Femur (tissue), 1 donor: ENCODE data around the gene HNRNPL.
A peak's percentile ranks its signal among the peaks of the same experiment; 100 is the strongest.
"Not testable (repeated sequence)": the region's sequence is repeated elsewhere in the genome, so short reads cannot be mapped to it uniquely, and the experiment has no call there.

Experiments used
- DNase-seq: peaks from one replicate; pipeline ENCODE4 v3.0.0-alpha.2; 2017

The HNRNPL gene

DNA sequence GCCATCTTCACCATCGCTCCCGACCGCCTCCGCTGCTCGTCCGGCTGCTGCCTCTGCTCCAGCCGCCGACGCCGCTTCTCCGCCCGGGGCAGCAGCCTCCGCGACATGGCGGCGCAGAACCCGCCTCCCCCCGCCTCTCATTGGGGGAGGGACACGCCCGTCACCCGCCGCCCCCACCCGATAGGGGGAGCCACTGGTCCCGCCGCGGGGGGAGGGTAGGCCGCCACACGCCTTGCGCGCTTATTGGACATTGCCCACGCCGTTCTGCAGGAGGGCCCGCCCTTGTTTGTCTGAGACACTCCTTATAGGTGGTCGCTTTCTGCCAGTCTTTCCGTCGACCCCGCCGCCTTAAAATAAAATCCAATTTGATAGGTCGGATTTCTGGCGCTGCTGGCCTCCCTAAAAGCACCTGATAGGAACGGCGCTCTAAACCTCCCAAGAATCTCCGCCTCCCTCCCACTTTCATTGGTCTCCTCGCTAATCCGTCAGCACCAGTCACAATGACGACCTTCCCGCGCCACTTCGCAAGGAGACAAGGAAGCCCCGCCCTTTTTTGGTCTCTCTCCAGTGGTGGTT, at the start of gene HNRNPL:
TSS of gene HNRNPL (minus strand) at position 127 of the 576 bp plus-strand sequence. CDS start at position 107, 20 bp downstream.
- DNase-seq: no peak

DNA sequence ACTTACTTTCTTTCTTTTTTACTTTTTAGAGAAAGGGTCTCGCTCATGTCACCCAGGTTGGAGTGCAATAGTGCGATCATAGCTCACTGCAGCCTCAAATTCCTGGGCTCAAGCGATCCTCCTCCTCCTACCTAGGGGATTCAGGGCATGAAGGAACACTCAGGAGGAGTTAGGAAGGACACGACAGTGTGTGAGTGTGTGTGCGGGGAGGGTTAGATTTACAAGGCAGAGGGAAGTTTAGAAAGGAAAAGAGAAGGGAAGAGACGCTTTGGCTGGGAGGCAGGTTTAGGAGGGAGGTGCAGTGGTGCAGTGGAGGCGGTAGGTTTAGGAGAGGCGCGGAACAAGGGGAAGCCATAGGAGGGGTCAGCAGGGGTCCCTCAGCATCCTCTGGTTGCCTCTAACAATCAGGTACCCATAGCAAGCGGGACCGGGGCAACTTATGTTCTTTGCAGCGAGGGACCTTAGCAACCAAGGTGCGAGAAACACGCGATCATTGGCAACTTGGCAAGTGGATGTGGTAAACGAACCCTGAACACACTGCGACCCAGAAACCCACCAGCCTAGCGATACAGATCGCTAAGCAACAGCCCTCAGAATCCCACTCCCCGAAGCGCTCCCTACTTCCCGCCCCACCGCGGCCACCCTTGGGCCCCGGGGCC, 49.1 kb upstream of the HNRNPL start:
- DNase-seq: no peak

DNA sequence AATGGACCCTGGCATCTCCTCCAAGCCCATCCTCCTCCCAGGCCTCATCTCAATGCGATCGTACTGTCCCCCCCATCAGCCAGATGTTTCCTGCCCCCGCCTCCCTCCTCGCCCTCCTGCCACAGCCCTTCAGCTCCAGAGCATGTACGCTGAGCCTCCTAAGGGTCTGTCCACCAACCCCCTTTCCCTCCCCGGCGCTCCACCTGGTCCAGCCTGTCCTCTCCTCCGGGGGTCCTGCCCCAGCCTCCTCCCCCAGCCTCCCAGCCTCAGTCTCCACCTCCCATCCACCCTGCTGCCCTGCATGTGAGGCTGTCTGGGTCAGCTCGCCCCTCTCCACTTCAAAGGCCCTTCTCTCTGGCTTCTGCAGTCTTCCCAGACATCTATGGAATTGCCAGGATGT, 45.2 kb upstream of the HNRNPL start:
- DNase-seq: peak; percentile 15

DNA sequence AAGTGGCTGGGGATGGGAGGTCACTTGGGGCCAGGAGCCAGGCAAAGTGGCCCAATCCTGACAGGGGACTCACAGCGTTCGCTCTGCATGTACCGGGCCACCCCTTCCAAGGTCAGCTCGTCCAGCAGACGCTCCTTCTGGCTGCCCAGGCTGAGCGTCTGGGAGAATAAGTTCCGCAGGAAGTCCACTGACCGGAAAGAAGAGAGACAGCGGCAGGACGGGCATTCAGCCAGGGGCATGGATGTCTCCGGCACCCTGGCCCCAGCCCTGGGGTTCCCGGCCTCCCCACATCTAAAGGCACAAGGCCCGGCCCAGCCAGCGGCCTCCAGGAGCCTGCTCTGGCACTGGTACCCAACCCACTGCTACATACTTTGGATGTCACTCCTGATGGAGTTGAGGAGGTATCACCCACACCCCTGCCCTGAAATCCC, 43.6 kb upstream of the HNRNPL start:
- DNase-seq: no peak

DNA sequence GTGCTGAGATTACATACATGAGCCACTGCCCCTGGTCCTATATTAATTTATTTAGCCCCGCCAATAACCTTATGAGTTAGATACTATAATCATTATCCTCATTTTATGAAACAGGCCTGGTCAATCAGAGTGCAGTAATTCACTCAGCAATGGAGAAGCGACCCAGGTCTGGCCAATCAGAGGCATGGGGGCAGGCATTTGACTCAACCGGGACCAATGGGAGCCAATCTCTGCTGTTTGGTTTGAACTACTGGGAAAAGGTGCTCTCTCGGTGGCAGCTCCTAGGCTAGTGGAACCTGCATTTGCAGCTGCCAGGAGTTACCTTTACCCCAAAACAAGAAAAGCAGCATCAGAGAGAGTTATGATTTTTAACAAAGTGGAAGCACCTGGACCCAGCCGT, 43.1 kb upstream of the HNRNPL start:
- no peak for DNase-seq

DNA sequence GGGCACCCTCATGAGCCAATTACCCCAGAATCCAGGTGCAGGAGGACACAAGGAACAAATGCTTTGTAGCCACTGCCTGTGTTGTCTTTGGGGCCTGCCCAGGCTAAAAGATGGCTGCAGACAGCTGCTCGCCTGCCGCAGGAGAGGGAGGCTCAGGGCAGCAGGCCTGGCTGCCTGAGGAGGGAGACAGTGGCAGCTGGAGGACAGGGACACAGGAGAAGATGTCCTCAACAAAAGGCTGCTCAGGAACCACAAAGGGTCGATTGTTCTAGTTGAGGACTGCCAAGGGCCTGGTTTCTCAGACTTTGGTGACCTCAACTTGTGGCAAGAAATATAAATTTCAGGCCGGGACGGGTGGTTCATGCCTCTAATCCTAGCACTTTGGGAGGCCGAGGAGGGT, 42.0 kb upstream of the HNRNPL start:
- no peak for DNase-seq

DNA sequence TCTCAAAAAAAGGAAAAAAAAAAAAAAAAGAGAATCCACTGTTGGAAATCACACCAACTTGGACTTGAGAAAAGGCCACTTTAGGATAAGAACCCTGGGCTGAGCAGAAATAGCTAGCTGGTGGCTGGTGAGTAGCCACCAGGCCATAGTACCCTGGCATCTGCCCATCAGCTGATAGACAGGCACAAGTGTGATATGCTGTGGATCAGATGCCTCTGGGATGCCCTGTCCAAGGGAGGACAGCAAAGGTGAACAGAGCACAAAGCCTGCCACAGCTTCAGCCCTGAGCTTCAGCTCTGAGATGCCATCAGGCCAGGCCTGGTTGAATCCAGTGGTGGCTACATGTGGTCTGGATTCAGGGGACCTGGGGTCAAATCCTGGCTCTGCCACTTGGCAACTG, 40.9 kb upstream of the HNRNPL start:
- no peak for DNase-seq

DNA sequence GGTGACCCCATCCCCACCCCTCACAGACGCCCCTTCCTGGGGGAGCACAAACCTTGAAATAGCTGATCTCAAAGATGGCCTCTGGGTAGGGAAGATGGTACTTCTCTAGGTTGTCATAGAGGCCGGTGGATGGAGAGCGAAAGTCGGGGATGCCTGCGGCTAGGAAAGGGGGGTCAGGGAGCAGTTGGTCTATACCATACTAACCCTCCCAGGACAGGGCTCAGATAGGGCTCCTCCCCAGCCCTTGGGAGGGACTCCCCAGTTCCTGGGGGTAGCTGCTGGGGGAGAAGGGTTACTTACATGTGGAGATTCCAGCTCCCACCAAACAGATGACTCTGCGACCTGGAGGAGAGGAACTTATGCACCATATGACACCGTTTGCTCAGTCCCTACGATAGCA, 40.0 kb upstream of the HNRNPL start:
- no peak for DNase-seq

DNA sequence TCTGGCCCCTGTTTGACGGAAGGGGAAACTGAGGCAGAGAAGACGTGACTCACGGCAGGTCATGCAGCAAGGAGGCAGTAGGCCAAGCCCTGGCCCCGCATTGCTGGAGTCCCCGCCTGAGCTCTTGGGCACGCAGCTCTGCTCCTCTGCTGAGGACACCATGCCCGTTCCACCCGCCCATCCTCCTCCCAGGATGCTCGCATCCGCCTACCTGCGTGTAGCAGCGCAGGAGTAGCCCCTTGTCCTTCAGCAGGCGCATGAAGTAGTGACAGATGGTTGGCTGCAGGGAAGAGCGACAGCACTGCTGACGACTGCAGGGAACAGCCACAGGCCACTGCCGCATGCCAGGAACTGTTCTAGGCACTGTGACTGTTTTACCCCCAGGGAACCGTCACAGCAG, 39.1 kb upstream of the HNRNPL start:
- no peak for DNase-seq

DNA sequence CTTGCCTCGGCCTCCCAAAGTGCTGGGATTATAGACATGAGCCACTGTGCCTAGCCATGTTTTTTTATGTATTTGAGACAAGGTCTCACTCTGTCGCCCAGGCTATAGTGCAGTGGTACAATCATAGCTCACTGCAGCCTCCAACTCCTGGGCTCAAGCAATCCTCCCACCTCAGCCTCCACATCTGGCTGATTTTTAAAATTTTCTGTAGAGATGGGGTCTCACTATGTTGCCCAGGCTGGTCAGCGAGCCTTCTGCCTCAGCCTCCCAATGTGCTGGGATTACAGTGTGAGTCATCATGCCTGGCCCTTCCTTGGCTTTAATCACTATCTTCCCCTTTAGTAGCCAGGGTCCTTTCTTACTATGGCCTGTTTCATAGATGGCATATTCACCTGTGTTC, 34.9 kb upstream of the HNRNPL start:
- not testable (repeated sequence) for DNase-seq

DNA sequence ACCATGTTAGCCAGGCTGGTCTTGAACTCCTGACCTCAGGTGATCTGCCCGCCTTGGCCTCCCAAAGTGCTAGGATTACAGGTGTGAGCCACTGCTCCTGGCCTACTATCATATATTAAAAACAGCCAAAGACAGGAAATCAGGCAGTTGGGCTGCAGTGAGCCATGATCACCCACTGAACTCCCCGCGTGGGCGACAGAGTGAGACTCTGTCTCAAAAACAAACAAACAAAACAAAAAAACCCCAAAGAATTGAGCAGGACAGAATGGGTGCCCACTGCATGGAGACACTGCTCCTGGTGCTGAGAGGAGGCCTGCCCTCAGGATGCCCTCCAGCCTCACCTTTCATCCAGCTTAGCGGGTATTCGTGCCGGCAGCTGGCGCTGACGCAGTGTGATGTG, 33.5 kb upstream of the HNRNPL start:
- no peak for DNase-seq

DNA sequence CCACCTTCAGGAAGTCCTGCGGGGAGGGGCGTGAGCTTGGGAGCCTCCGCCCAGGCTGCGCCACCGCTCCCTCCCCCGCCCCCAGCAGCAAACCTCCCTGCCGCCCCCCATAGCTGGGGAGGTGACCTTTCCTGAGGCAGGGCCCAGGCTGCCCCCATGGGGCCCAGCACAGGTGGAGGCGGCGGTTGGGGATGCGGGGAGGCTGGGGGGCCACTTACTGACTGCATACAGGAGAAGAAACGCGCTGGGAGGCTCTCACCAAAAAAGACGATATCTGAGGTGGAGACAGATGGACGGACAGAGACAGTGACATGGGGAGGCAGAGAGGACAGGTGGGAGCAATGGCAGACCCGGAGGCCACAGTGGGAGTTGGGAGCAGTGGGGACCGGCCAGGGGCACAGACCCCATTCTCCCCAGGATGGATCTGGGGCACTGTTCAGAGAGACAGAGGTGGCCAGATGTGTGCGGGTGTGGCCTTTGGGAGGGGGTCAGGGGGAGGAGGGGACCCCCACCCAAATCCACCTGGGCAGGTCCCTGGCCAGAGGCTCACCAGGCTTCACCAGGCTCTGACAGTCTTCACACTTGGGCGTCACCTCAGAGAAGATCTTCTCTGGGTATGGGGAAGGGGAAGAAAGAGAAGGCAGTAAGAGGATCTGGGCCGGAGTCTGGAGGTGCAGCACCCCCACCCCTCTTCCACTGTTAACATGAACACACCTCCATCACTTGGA, 31.3 kb upstream of the HNRNPL start:
- no peak for DNase-seq

DNA sequence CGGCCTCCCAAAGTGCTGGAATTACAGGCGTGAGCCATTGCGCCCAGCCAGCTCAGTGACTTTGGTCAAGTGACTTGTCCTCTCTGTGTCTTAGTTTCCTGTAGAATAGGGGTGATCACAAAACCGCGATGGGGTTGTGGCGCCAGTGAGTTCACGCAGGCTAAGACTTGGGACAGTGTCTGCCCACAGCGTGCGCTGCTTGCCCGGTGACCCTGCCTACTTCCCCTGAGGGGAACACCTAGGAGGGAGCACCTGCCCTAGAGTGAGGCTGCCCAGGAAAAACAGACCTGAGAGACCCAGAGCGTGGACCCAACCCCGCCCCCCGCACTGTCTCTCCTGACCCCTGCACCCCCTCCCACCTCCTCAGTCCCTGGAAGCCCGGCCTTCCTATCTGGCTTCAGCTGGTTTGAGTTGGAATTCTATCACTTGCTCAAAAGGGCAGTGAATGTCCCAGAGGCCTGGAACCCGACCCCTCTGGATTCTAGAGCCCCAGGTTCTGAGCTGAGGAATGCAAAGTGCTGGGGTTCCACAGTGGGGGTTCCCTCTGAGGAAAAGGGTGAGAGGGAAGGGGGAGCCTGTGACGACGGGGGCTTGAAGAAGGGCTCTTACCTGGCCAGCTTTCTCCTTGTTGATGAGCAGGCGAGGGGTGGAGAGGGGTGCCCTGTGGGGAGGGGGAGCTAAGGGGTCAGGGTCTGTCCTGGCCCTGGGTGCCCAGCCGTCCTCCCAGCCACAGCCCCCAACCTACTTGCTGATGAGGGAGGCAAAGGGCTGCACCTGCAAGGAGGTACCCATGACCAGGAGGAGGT, 30.5 kb upstream of the HNRNPL start:
- DNase-seq: no peak

DNA sequence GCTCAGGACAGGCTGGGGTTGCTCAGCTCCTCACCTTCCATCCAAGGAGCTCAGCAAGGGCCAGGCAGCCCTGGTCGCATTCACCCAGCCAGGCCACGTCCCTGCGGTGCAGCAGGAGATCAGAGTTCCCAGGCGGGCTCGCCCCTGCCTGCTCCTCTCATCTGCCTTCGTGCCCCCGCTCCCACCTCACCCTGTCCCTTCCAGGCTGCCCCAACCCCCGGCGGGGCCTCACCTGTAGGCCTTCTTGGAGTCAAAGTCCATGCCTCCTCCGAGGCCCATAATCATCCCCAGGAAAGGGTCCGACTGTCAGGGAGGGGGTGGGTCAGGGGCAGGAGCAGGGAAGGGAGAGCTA, 29.6 kb upstream of the HNRNPL start:
- no peak for DNase-seq

DNA sequence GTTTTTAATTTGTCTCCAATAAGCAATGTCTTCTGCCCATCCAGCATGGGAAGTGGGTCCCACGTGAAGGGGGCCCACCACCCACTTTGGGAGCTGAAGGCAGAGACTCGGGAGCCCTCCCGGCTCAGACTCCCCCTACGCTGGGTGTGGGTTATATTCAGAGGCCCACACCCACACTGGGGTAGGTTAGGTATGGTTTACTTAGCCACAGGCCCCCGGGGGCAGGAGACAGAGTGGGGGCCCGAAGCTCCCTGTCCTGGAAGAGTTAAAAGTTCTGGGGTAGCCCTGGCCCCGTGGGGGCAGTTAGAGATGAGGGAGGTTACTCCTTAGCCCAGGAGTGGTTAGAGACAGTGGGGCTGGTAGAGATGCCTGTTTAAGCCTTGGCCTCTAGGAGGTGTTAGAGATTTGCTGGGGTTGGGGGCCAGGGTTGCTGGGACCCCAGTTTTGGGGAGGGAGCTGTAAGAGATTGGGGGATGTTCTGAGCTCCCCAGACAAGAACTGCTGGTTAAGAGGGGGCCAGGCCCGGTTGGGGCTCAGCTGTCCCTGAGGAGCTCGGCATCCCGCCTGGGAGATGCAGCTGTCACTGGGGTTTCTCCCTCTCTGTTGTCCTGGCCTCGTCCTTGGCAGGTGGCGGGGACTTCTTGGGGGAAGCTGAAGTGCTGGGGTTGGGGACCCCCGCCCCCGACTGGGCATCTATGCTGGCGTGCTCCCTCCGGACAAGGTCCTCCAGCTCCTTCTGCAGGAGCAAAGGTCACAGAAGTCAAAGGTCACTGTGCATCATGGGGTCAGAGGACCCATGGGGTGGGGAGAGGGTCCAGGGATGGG, 29.0 kb upstream of the HNRNPL start:
- no peak for DNase-seq

DNA sequence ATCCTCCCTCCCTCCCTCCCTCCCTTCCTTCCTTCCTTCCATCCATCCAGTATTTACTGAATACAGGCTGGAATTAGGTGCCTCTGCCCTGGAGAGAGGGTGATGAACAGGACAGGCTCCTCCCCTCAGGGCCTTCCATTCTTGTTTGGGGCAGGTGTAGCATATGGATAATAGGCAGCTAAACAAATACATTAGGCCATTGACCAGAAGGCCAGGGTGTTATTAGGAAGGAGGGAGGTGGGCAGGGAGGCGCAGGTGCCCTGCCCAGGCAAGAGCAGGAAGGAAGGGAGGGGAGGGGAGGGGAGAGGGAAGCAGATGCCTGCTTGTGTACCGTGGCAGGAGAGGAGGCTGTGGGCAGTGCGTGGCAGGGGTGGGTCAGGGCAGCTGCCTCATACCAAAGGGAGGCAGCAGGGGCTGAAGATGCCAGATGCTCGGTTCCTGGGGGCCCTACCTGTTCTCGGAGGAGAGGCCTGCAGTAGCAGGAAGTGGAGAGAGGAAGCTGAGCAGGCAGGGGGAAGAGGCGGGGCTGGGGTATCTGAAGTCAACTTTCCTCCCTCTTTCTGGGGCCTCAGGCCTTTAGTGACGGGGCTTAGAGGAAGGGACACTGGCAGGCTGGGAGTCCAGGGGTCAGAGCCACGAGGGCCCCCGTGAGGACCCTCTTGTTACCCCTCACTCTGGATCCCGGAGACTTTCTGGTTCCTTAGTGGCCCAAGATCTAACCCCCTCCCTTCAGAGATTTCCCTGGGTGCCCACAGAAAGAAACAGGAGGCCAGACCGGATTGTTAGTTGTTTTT, 28.2 kb upstream of the HNRNPL start, which contains the start of gene RINL:
TSS of gene RINL (minus strand) at position 495 of the 794 bp plus-strand sequence. CDS start 1,533 bp downstream, outside the sequence.
- peak; percentile 53 for DNase-seq

DNA sequence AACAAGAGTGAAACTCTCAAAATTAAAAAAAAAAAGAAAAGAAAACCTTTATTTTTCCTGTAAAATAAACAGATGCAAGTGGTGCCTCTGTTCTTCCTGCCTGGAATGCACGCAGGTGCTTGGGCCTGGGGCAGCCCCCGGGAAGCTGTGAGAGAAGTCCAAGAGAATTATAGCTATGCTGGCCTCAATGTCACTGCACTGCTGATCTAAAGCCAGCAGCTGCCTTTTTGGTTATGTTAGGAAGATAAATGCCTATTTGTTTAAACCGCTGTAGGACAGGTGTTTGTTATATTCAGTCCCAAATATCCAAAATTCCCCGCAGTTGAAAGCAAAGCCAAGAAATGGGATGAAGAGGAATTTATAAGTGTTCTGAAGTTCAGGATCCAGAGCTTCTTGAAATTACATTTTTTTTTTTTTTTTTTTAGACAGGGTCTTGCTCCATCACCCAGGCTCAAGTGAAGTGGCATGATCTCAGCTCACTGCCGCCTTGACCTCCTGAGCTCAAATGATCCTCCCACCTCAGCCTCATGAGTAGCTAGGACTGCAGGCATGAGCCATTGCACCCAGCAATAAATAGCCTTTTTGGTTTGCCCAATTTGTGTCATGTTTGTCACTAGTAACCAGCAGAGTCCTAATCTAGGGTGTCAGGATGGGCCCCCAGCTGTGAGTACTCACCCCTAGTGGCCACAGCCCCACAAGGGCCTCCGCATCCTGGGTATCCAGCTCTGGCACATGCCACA, 26.0 kb upstream of the HNRNPL start:
- no peak for DNase-seq

DNA sequence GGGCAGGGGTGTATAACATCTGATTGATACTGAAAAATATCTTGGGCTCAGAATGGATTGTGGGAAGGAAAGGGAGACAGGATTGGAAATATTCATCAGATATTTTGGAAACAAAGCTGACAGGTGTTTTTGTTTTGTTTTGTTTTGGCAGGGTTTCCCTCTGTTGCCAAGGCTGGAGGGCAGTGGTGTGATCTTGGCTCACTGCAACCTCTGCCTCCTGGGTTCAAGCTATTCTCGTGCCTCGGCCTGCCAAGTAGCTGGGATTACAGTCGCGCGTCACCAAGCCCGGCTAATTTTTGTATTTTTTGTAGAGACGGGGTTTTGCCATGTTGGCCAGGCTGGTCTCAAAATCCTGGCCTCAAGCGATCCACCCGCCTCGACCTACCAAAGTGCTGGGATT, 23.6 kb upstream of the HNRNPL start:
- DNase-seq: not testable (repeated sequence)

DNA sequence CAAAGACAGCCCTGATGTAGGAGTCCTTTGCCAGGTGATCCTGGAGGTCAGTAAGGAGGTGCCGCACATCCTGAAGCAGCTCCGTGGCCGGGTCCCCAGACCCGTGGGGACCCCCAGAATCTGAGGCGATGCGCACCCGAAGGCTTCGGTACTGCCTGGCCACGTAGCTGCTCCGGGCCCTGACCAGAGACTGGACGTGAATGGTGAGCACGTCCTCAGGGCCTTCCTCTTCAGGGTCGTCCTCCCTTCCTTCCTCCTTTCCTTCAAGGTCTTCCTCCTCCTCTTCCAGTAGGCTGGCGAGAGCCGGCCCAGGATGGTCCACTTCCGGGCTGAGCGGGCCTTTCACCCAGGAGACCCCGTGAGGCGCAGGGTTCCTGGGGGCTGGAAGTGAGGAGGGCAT, 20.8 kb upstream of the HNRNPL start:
- DNase-seq: no peak

DNA sequence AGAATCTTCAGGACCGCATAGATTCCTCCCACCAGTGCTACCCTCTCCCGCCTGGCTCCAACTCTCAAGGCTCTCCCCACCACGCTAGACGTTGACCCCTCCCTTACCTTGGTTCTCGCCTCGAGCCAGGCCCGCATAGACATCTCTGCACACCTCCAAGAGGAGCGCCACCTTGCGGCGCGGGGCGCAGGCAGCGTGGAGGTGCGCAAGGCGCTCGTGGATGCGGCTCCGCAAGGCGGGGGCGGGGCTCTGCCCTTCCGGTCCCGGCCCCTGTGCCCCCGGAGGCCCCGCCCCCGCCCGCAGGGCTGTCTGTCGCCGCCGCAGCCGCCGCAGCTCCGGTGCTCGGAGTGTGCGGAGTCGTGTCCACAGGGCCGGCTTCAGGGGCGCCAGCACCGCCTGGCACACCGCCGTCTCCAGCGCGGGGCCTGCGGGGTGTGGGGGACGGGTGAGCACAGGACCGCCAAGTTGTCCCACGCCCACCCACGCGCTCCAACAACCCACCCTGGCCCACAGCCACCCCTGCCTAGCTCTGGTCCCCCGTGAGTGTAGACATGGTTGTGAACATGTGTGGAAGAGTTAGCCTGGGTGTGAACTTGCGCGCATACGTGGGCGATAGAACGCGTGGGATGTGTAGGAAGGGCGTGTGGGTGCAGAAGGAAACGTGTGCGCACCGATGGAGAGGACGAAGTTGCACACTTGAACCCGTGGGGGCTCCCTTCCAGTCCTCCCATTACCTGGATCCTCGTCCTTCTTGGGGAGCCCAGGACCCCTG, 20.2 kb upstream of the HNRNPL start:
- peak; percentile 82 for DNase-seq
